ENCODE data around the gene IDS. TPM values are rescaled to one million over a fixed set of nuclear protein-coding genes. Genes with fewer than 3 reads are reported as not detected.
"Not testable (repeated sequence)": the region's sequence is repeated elsewhere in the genome, so short reads cannot be mapped to it uniquely, and the experiment has no call there.

Gene IDS
- total RNA-seq, 1 donor from 2014 or later = 55.4 TPM

- no peak for DNase-seq (ENCODE audit: low spot score)
Measured at GRCh38 chrX:149498767-149499166, 6.3 kb downstream of the IDS start.

- DNase-seq (ENCODE audit: low spot score) = no peak
Measured at GRCh38 chrX:149497626-149498025, 7.5 kb downstream of the IDS start.

- no peak for DNase-seq (ENCODE audit: low spot score)
Measured at GRCh38 chrX:149497054-149497453, 8.1 kb downstream of the IDS start.

GRCh38 chrX:149495573-149496071, 9.5 kb downstream of the IDS start:
- DNase-seq (ENCODE audit: low spot score) = peak; percentile 15

GRCh38 chrX:149494844-149495565, 10.1 kb downstream of the IDS start:
- no peak for DNase-seq (ENCODE audit: low spot score)

GRCh38 chrX:149493567-149494562, 11.2 kb downstream of the IDS start:
- no peak for DNase-seq (ENCODE audit: low spot score)

- no peak for DNase-seq (ENCODE audit: low spot score)
Measured at GRCh38 chrX:149491812-149492211, 13.3 kb downstream of the IDS start.

GRCh38 chrX:149490100-149490499, 15.0 kb downstream of the IDS start:
- DNase-seq (ENCODE audit: low spot score) = no peak

GRCh38 chrX:149488411-149489052, 16.6 kb downstream of the IDS start:
- not testable (repeated sequence) for DNase-seq (ENCODE audit: low spot score)

- not testable (repeated sequence) for DNase-seq (ENCODE audit: low spot score)
Measured at GRCh38 chrX:149488008-149488407, 17.1 kb downstream of the IDS start.

GRCh38 chrX:149487292-149487691, 17.8 kb downstream of the IDS start:
- DNase-seq (ENCODE audit: low spot score) = no peak

- DNase-seq (ENCODE audit: low spot score) = no peak
Measured at GRCh38 chrX:149476513-149476912, 28.6 kb downstream of the IDS start.

- no peak for DNase-seq (ENCODE audit: low spot score)
Measured at GRCh38 chrX:149473966-149474365, 31.1 kb downstream of the IDS start.

GRCh38 chrX:149473092-149473491, 32.0 kb downstream of the IDS start:
- no peak for DNase-seq (ENCODE audit: low spot score)

GRCh38 chrX:149472625-149473024, 32.5 kb downstream of the IDS start:
- DNase-seq (ENCODE audit: low spot score) = no peak

- no peak for DNase-seq (ENCODE audit: low spot score)
Measured at GRCh38 chrX:149471397-149471796, 33.7 kb downstream of the IDS start.

GRCh38 chrX:149470955-149471354, 34.2 kb downstream of the IDS start:
- DNase-seq (ENCODE audit: low spot score) = peak; percentile 64

GRCh38 chrX:149469406-149469805, 35.7 kb downstream of the IDS start:
- no peak for DNase-seq (ENCODE audit: low spot score)

GRCh38 chrX:149467920-149468319, 37.2 kb downstream of the IDS start:
- no peak for DNase-seq (ENCODE audit: low spot score)

GRCh38 chrX:149467461-149467860, 37.6 kb downstream of the IDS start:
- no peak for DNase-seq (ENCODE audit: low spot score)

- no peak for DNase-seq (ENCODE audit: low spot score)
Measured at GRCh38 chrX:149462849-149463248, 42.3 kb downstream of the IDS start.

- no peak for DNase-seq (ENCODE audit: low spot score)
Measured at GRCh38 chrX:149461746-149462145, 43.4 kb downstream of the IDS start.
